ENCODE measurements around the gene WDFY2. TPM values are rescaled to one million over a fixed set of nuclear protein-coding genes. Genes with fewer than 3 reads are reported as not detected.

Gene WDFY2
- total and polyA plus RNA-seq, 5 experiments from 2014 or later: 3.8 to 24.8 (median 4.4) TPM

DNA sequence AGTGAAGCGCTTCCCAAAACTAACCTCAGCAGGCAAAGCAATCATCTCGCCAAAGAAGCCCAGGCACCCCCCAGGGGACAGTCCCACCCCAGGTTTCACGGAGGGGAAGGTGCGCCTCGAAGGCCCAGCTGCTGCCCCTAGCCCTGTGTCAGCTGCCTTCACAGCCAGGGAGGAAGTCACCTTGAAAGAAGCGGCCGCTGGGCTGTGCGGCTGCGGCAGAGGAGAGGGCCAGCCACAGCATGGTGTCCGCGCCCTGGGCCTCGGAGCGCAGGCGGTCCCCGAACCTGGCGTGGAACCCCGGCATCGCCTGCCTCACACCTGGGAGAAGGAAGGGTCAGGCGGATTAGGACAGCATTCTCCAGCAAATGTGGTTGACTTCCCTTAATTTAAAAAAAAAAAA is 184.7 kb downstream of the WDFY2 start:
- H3K27ac Mint-ChIP-seq: no peak overlapping the region

DNA sequence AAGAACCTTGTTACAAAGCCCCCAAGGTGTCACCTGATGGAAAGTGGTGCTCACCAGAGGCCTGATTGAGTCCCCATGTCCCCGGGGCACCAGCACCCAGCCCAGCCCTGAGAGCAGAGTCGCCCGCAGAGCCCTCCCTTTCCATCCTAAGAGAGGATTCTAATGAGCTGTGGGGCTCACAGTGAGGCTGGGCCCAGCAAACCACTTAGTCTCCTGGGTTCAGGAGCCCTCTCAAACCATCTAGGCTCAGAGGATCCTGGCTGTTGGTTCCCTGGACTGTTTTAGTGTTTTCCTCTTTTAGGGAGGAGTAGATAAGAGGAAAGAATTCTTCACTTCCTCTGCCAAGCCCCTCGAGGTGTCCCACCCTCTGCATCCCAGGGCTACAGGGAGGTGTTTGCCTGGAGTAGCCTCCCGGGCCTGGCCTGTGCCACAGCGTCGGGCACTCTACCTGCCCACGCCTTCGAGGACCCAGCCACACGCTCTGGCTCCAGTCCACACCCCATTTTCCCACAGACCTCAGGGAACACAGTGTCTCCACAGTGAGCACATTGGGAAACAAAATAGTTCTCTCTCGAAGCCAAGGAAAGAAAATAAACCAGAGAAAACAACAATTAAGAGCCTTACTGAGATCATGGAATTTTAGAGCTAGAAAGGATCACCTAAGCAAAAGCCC is 185.3 kb downstream of the WDFY2 start:
- DNase-seq: no peak
- H3K36me3 Mint-ChIP-seq: peaks cover 0 to 29% (median 2%) of the 10 kb centered on the region in 3 donors
- no peaks in the 10 kb centered on the region for H3K9me3 Mint-ChIP-seq
- H3K4me3 Mint-ChIP-seq: no peak overlapping the region
- H3K27me3 Mint-ChIP-seq: no peaks in the 10 kb centered on the region
- H3K27ac Mint-ChIP-seq: peak overlapping the region in 7 of 10 donors; percentile 52 to 71 (median 66)
- POLR2A ChIA-PET: no interaction called here
- peaks cover 10 to 15% (median 13%) of the 10 kb centered on the region in 4 donors for H3K4me1 Mint-ChIP-seq
- no peak for ATAC-seq

More for the DNA sequence above, 184.7 kb downstream of the WDFY2 start:
- ATAC-seq: no peak
- DNase-seq: no peak
- no peak overlapping the region for H3K4me3 Mint-ChIP-seq
- peaks cover 13 to 20% (median 19%) of the 10 kb centered on the region in 4 donors for H3K4me1 Mint-ChIP-seq
- POLR2A ChIA-PET: no interaction called here
- H3K36me3 Mint-ChIP-seq: peaks cover 0 to 29% (median 2%) of the 10 kb centered on the region in 3 donors
- no peaks in the 10 kb centered on the region for H3K27me3 Mint-ChIP-seq
- H3K9me3 Mint-ChIP-seq: no peaks in the 10 kb centered on the region

DNA sequence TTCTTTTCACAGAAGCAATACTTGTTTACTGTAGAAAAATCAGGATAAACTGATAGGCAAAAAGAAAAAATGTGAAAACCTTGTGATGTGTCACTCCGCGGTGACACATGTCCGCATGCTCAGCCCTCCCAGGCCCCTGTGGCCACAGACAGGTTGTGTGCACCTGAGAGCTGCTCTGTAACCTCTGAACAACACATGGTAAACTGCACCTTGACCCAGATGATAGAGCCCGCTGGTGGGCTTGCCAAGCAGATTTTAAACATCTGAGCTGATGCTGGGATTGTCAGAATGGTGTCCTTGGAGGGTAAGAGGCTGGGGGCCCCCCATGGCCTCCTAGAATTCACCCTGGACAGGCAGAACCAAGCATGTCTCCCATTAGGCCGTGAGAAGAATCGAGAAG is 185.9 kb downstream of the WDFY2 start:
- Mint-ChIP-seq H3K27me3 (no peaks in the 10 kb centered on the region), H3K4me1 (peaks cover 4 to 9% (median 7%) of the 10 kb centered on the region in 4 donors), H3K4me3 (no peak overlapping the region), H3K36me3 (peaks cover 0 to 29% (median 2%) of the 10 kb centered on the region in 3 donors), H3K9me3 (no peaks in the 10 kb centered on the region), H3K27ac (peak overlapping the region in 4 of 10 donors; percentile 12 to 71 (median 48))
- ATAC-seq: no peak
- DNase-seq: no peak
- POLR2A ChIA-PET: no interaction called here

DNA sequence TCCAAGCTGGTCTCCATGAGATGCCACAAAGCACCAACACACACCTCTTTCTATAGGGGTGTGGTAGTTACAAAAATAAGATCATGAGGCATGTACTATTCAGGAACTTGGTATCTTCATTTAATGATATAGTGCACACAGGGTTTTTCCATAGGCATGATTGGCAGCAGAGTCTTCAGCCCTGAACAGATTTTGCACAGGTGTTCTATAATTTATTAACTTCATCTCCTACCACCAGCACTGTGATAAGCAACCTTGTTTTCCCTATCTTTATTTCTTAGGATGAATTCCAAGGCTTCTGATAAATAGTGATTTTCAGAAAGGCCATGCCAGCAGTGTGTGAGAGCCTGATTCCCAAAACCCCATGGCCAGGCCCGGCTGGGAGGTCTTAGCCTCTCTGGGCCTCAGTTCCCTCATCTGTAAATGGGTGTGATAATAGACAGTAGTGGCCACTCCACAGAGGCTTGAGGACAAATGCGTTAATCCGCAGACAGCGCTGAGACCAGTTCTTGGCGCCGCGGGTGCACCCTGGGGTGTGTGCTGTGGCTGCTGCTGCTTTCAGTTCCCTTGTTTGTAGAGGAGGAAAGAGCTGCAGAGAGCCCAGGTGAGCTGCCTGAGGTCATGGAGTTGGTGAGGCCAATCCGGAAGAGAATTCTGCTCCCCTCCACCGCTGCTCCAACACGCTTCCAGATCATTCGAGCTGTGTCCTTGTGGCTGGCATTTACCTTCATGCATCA is 186.6 kb downstream of the WDFY2 start:
- POLR2A ChIA-PET: no interaction called here
- Mint-ChIP-seq H3K36me3 (peaks cover 0 to 29% (median 2%) of the 10 kb centered on the region in 3 donors), H3K4me3 (no peak overlapping the region), H3K4me1 (peaks cover 0 to 3% (median 1%) of the 10 kb centered on the region in 4 donors), H3K27me3 (no peaks in the 10 kb centered on the region), H3K9me3 (no peaks in the 10 kb centered on the region), H3K27ac (peak overlapping the region in 6 of 10 donors; percentile 12 to 71 (median 33))
- no peak for ATAC-seq
- DNase-seq: no peak

DNA sequence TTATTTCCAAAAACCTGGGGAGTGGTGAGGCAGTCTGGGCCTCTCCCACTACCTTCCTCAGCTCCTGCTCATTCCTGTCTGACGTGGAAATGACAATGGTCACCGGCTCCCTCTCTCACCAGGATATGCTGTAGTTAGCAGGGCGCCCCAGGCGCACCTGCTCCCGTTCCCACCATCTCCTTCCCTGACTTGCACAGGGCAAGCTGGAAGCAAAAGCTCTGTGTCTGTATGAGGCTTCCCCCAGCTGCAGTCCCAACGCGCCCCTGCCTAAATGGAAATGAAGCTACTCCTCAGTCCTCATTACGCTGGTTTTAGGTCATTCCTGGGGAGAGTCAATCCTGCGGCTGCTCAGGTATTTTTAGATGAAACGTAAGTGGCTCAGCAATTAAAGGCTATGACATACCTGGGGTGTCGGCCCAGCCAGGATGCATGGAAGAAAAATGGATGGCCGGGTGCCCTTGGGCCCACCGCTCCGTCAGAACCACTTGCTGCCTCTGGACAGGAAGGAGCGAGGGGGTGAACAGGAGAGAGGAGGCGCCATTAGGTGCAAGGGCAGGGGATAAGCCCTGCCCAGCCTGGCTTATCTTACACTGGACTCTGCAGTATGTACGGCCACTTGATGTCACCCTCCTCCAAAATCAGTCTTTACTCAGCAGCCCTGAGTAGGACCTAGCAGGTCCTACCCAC is 187.3 kb downstream of the WDFY2 start:
- POLR2A ChIA-PET: interaction anchor here (0.6 kb wide), 1 partner anchor 13 kb away, joined by 4 read pairs; no protein-coding TSS in a partner anchor
- Mint-ChIP-seq H3K27me3 (no peaks in the 10 kb centered on the region), H3K4me3 (no peak overlapping the region), H3K36me3 (peaks cover 0 to 29% (median 2%) of the 10 kb centered on the region in 3 donors), H3K4me1 (peaks cover 0 to 3% (median 0%) of the 10 kb centered on the region in 4 donors), H3K27ac (peak overlapping the region in 4 of 10 donors; percentile 31 to 71 (median 58)), H3K9me3 (no peaks in the 10 kb centered on the region)
- DNase-seq (no peak), ATAC-seq (no peak)

DNA sequence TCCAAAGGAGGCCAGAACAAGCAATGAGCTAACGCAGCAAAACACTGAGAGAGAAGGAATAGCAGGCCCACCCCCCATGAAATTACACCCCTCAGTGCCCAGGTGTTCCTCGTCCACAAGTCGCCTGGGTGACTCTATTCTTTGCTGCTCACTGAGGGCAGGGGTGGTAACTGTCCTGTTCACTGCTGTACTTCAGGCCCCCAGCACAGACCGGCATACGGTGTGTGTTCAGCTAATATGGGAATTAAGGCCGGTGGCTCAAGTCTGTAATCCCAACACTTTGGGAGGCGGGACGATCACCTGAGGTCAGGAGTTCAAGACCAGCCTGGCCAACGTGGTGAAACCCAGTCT is 187.8 kb downstream of the WDFY2 start:
- Mint-ChIP-seq H3K27me3 (no peaks in the 10 kb centered on the region), H3K36me3 (peaks cover 0 to 29% (median 2%) of the 10 kb centered on the region in 3 donors), H3K4me1 (peaks cover 0 to 3% (median 0%) of the 10 kb centered on the region in 4 donors), H3K4me3 (peak overlapping the region in 1 of 10 donors; percentile 41), H3K9me3 (no peaks in the 10 kb centered on the region), H3K27ac (peak overlapping the region in 3 of 10 donors; percentile 51 to 78 (median 59))
- POLR2A ChIA-PET: interaction anchor here (0.6 kb wide), 1 partner anchor 14 kb away, joined by 4 read pairs; no protein-coding TSS in a partner anchor
- DNase-seq (no peak), ATAC-seq (no peak)

DNA sequence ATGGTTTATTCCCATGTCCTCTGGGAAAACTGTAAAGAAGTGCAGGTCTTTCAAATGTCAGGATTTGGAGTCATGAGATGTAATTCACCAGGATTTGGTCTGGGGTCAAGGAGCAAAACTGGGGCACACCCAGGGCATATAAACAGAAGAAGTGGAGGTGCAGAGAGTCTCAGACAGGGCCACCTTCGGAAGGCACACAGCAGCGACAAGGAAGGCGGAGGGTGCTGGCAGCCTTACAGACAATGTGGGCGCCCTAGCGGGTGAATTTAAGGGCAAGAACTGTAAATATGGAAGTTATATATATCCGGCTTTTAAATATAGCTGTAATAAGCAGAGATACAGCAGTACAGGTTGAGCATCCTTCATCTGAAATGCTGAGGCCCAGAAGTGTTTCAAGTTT is 188.5 kb downstream of the WDFY2 start:
- Mint-ChIP-seq H3K4me3 (peak overlapping the region in 1 of 10 donors; percentile 10), H3K36me3 (peaks cover 0 to 27% (median 2%) of the 10 kb centered on the region in 3 donors), H3K9me3 (no peaks in the 10 kb centered on the region), H3K27me3 (no peaks in the 10 kb centered on the region), H3K4me1 (peaks cover 0 to 1% (median 0%) of the 10 kb centered on the region in 4 donors), H3K27ac (peak overlapping the region in 1 of 10 donors; percentile 76)
- POLR2A ChIA-PET: no interaction called here
- DNase-seq (no peak), ATAC-seq (no peak)

DNA sequence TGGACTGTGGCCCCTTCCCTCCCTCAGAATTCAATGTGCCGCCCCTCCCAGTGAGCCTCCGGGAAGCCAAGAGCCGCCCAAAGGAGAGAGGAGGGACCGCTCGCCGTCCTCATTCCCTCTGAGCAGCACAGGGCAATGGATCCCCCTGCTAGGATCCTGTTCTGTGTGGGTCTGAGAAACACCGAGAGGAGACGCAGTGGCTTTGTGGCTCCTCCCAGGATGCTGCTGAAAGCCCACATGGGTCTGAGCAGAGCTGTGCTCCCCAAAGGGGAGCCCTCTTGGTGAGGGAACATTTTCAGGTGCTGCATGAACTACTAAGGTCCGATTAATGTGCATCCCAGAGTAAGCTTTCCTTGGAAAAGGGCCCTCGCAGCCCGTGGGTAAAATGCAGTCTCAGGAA is 189.3 kb downstream of the WDFY2 start:
- POLR2A ChIA-PET: no interaction called here
- no peak for DNase-seq
- H3K36me3 Mint-ChIP-seq: peaks cover 0 to 22% (median 2%) of the 10 kb centered on the region in 3 donors
- no peaks in the 10 kb centered on the region for H3K27me3 Mint-ChIP-seq
- no peak overlapping the region for H3K4me3 Mint-ChIP-seq
- H3K4me1 Mint-ChIP-seq: peaks cover 0 to 1% (median 0%) of the 10 kb centered on the region in 4 donors
- H3K9me3 Mint-ChIP-seq: no peaks in the 10 kb centered on the region
- no peak for ATAC-seq
- H3K27ac Mint-ChIP-seq: no peak overlapping the region

DNA sequence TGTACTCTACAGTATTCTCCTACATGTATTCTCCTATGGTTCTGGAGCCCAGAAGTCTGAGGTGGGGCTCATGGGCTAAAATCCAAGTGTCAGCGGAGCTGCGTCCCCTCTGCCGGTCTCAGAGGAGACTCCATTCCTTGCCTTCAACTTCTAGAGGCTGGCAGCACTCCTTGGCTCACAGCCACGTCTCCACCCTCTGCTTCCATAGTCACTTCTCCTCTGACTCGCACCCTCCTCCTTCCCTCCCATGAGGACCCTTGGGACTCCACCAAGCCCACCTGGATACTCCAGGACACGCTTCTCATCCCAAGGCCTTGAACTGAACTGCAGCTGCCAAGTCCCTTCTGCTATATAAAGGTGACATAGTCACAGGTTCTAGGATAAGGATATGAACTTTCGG is 191.9 kb downstream of the WDFY2 start:
- H3K36me3 Mint-ChIP-seq: peaks cover 0 to 21% (median 3%) of the 10 kb centered on the region in 3 donors
- no peaks in the 10 kb centered on the region for H3K27me3 Mint-ChIP-seq
- no peak overlapping the region for H3K4me3 Mint-ChIP-seq
- POLR2A ChIA-PET: no interaction called here
- peaks cover 0 to 1% (median 0%) of the 10 kb centered on the region in 4 donors for H3K4me1 Mint-ChIP-seq
- ATAC-seq: no peak
- no peak for DNase-seq
- H3K27ac Mint-ChIP-seq: no peak overlapping the region
- no peaks in the 10 kb centered on the region for H3K9me3 Mint-ChIP-seq

DNA sequence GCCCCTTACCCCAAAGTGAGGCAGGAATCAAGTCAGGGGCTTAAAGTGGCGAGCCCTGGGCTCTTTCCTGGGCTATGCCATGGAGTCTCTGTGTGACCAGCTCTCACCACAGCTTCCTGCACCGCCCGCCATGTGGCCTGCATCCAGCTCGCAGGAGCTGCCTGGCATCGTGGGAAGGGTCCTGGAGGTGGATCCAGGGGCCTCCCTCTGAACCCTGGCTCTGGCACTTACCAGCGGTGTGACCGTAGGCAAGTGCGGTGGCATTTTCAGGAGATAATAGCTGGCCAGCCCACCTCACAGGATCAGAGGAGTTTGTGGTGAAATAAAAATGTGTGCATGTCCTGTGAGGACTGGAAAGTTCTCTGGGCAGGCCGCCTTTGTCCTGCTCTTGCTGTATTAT is 193.7 kb downstream of the WDFY2 start:
- Mint-ChIP-seq H3K4me1 (peaks cover 0 to 2% (median under 1%) of the 10 kb centered on the region in 4 donors), H3K9me3 (no peaks in the 10 kb centered on the region), H3K4me3 (no peak overlapping the region), H3K27me3 (no peaks in the 10 kb centered on the region), H3K36me3 (peaks cover 0 to 6% (median 3%) of the 10 kb centered on the region in 3 donors), H3K27ac (peak overlapping the region in 2 of 10 donors; percentile 41 to 61)
- ATAC-seq (no peak), DNase-seq (no peak)
- POLR2A ChIA-PET: no interaction called here

DNA sequence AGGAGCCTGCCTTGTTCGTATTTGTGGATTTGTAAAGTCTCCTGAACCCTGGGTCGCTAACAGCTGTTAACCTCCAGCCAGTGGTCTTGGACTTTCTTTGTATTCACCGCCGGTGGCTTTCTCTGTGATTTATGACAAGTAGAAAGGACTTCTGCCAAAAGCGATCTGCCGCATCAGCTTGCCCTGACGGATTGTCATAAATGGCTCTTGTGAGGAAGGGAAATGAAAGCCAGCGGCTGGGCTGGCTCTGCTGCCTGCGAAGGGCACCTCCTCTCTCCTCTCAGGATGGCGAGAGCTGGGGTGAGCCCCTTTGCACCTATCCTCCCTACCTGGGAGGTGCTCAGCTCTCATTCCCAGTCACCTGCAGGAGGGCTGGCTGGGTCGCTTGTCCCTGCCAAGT is 194.1 kb downstream of the WDFY2 start:
- no peak for DNase-seq
- Mint-ChIP-seq H3K4me1 (peaks cover 0 to 2% (median under 1%) of the 10 kb centered on the region in 4 donors), H3K27ac (peak overlapping the region in 1 of 10 donors; percentile 61), H3K9me3 (no peaks in the 10 kb centered on the region), H3K4me3 (no peak overlapping the region), H3K27me3 (no peaks in the 10 kb centered on the region), H3K36me3 (peaks cover 0 to 4% (median 3%) of the 10 kb centered on the region in 3 donors)
- ATAC-seq: no peak
- POLR2A ChIA-PET: no interaction called here

DNA sequence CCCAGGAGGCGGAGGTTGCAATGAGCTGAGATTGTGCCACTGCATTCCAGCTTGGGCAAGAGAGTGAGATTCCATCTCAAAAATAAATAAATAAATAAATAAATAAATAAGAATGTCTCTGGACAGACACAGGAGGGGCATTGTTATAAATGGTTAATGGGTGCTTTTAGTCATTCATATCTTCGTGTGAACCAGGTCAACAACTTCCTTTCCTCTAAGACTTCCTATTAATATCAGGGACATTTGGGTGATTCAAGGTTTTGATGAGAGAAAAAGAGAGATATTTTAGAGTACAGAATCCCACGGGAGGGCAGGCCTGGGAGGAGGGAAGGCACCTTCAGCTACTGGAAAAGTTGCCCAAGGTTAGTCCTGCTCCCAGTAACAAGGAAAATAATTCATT is 195.8 kb downstream of the WDFY2 start:
- peaks cover 0 to 8% (median 2%) of the 10 kb centered on the region in 3 donors for H3K36me3 Mint-ChIP-seq
- no peaks in the 10 kb centered on the region for H3K9me3 Mint-ChIP-seq
- ATAC-seq (no peak), DNase-seq (no peak)
- no peak overlapping the region for H3K27ac Mint-ChIP-seq
- no peak overlapping the region for H3K4me3 Mint-ChIP-seq
- POLR2A ChIA-PET: interaction anchor here (0.6 kb wide), 1 partner anchor 40 kb away, joined by 3 read pairs; no protein-coding TSS in a partner anchor
- H3K4me1 Mint-ChIP-seq: peaks cover 0 to 5% (median 3%) of the 10 kb centered on the region in 4 donors
- no peaks in the 10 kb centered on the region for H3K27me3 Mint-ChIP-seq
